HG03457 (cell line): ENCODE measurements around the gene LFNG.

ENCODE experiments used
- ATAC-seq: cut with Tn5 transposase; IDR thresholded peaks from one replicate; pipeline ENCODE4 v1.9.1; 2021; ENCODE audit warnings: moderate number of reproducible peaks; ENCODE audit not compliant: unreplicated experiment

Gene LFNG

DNA sequence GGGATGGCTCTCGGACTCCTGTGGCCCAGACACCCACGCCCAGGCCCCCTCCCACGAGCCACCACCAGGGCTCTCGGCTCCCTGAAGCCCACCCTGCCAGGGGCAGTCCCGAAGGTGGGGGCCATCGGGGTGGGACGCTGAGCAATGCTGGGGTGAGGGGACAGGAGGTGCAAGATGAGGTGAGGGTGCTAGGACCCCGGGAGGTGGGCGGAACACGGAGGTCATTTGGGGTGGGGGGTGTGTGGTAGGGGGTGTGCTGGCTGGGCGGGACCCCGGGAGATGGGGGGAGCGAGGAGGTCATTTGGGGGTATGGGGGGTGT, 17.0 kb upstream of the LFNG start:
- no peak for ATAC-seq

DNA sequence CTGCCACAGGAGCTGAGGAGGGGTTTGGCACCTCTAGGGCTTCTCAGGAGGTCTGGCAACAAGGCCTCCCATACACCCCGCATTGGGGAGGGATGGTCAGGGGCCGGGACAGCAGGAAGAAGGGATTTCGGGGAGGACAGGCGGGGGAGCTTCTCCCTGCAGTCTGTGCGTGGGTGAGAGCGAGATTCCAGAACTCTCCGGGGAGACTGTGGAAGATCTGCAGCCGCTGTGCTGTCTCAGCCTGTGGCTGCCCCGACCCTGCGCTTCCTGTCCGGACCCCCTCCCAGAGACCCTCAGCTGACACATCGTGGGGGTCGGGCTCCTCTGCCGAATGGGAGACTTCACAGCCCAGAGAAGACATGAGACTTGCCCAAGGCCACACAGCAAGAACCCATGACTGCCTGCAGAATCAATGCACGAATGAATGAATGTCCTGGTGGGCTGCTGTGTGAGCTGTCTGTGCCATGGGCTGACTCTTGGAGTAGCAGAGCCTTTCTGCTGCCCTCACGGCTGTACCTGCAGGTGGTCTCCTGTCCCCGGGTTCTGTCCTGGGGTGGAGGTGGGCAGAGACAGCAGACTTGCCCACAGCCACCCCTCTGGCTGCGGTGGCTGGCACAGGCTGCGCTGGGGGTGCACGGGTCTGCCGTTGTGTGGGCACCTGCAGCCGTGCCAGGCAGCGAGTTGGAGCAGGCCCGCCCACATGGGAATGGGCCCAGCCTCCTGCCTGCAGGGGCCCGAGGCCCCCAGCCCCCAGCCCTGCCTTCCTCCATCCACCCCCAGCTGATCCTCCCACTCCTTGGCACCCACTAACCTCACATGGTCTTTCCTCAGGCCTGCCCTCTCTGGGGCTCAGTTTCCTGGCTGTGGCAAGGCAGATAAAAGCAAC, 16.3 kb upstream of the LFNG start:
- ATAC-seq, result no peak

DNA sequence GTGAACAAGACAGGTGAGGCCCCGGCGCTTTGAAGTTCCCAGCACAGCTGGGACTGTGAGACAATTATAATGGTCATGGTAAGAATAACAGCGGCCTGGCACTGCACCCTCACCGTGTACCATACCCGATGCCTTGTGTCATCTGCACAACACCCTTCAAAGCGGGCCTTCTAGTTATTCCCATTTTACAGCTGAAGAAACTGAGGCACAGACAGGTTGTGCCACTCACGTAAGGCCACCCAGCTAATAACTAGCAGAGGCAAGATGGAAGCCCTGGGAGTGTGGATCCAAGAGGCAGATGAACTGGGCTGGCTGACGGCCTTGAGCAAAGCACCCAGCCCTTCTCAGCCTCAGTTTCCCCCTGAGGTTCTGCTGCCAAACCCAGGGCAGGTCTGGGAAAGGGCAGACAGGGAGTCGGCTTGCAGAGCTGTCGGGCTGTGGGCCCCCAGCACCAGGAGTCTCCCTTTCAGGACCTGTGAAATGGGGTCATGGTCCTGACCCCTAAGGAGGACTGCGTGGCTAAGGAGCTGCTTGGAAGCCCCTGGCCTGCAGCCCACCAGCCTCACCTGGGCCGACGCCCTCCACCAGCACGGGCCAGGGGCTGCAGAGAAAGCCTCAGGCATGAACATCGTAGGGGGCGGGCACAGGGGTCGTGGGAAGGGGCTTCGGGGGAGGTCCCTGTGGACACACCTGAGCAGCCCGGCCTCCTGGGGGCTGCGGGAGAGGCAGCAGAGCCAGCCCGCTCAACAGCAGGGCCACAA, 15.3 kb upstream of the LFNG start:
- no peak for ATAC-seq

DNA sequence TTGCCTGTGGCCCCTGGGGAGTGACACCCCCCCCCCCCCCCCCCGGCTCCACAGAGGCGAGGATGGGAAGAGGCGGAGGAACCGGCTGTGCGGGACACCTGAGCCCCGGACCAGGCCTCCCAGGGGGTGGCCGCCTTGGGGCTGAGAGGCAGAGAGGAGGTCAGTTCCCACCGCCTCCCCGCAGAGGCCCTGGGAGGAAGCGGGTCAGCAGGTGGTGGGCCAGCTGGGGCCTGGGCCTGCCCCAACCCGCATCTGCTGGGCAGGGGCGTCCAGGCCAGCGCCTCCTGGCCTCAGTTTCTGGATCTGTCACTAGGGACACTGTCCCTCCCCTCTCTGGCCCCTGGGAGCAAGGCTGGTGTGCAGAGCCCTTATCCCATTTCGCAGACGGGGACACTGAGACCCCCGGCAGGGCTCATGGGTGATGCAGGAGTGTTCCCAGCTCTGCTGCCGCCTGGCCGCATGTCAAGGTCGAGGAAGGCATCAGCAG, 14.6 kb upstream of the LFNG start:
- no peak for ATAC-seq

DNA sequence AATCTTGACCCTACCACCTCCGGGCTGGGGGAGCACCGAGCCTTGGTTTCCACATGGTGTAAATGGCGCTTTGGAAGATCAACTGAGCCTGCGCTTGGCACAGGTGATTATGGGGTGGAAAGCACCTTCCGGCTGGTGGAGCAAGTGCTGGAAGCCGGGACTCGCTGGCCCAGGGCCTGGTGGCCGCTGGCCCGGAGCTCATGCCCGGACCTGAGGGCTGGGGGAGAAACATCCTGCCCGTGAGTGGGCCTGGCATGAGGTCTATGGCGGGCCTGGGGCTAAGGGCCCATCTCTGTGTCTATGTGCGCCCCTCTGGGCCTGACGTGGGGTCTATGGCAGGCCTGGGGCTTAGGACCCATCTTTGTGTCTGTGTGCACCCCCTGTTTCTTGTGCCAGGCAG, 14.2 kb upstream of the LFNG start:
- no peak for ATAC-seq

DNA sequence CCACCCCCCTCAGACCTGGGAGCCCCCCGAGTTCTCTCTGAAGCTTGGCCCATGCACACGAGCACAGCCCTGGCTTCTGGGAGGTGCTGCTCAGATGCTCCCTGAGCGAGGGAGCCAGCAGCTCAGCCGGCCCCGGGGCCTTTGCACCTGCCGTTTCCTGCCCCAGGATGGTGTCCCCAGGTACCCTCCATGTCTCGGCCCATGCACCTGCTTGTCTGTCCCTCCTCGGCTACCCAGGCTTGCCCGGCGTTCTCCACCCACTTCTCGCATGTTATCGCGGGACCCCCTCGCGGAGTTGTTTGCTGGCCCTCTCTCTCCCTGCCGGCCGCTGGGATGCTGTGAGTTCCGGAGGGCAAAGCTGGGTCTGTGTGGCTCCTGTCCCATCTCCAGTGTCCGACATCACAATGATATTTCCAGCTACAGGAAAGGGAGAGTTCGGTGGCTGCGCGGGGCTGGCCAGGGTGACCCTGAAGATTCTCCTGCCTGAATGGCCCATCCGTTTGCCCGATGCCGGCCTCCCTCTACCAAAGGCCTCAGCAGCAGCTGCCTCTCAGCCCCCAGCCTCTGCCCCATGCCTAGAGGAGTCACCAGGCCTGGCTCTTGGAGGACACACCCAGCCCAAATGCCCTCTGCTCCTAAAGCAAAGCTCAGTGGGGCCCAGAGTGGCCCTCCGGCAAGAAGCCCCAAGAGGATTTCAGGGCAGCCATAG, 12.2 kb upstream of the LFNG start:
- ATAC-seq, result no peak

DNA sequence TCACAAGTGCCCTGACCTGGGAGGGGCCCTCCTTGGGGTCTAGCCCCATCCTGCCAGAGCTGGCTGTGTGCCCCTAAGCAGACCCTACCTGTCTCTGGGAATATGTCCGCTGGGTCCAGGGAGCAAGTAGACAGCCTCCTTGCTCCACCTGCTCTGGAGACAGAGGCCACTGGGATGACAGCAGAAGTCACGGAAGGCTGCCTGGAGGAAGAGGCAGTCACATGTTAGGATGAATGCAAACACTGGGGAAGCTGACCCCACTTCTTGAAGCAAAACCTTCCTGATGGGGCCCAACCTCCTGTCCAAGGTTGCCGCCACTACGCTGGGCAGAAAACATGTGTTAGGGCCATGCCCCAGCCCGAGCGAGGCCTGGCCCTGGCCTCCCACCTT, 11.7 kb upstream of the LFNG start:
- ATAC-seq, result no peak

DNA sequence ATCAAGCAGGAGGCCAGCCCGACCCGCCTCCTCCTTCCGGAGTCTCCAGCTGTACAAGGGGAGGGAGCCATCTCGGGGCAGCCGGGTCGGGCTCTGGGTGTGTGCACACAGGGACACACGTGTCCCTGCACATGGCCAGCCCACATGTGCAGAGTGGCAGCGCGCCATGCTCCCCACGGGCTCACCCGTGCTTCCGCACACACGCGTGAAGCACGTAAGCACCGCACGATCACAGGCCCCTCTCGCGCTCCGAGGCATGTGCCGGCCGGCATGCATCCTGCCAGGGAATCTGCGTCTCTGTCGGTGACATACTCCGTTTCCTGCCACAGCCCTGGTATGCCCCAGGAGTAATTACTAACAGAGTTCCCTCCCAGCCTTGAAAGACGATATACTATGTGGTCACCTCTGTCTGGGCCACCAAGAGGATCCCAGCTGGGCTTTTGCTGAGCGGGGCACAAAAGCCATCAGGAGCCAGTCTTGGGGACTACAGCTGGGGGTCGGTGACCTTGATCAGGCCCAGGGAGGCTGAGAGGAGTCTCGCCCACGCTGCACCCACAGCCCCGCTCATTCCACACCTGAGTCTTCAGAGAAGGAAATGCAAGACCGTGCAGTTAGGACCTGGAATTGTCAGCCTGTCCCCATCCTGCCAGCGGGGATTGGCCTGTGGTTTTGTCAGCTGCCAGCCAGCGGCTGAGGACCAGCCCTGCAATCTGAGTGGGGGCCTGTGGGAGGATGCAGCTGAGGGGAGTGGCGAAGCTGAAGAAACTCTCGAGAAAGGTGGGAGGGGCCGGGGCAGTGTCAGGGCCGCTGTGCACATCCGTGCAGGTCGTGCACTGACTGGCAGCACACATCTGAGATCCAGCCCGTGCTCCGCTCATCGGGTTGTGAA, 11.0 kb upstream of the LFNG start:
- ATAC-seq, result no peak

DNA sequence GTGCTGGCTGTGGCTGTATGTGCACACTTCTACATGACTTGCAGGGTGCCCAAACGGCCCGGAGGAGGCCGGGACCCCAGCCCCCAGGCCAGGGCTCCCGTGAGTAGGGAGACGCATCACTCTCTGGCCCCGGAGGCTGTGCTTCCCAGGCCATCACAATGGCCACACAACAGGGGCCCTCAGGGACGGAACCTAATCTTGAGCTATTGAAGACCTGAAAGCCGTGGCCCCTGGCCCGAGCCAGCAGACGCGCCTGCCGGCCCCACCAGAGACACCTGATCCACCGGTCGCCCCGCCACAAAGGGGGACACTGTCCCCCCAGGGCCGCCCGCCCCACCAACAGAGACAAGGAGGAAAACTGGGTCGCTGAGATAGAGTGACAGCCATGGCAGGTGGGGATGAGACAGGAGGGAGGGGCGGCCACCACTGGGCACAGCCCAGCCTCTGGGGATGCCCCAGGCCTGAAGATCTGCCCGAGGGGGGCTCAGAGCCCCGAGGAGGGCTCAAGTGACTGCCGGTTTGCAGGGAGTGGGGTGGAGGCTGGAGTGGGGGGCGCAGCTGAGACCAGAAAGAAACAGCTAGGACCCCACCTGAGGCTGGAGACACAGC, 10.2 kb upstream of the LFNG start:
- ATAC-seq, result no peak

DNA sequence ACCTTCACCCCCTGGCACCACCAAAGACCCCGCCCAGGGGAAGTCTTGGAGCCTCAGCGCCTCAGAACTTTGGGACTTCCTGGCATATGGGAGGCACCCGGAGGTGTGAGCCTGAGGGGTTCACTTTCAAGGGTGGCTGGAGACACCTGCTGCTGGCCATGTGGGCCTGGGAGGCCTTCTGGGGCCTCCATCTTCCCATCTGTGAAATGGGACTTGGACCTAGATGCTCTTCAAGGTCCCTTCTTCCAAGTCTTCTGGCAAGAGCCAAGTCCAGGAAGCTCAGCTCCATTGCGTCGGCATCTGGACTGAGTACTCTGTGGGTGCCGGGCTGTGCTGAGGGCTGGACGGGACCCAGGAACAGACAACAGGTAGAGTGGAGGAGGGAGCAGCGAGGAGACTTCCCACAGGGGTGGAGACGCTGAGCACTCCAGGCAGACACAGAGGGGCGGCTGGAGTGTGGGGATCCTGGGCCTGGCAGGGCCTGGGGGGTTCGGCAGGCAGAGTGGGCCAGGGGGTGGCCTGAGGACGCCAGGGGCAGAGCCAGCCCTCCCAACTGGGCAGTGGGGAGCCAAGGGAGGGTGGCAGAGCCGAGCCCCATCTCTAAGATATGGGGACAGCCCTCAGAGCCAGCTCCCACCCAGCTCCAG, 9.3 kb upstream of the LFNG start:
- no peak for ATAC-seq

DNA sequence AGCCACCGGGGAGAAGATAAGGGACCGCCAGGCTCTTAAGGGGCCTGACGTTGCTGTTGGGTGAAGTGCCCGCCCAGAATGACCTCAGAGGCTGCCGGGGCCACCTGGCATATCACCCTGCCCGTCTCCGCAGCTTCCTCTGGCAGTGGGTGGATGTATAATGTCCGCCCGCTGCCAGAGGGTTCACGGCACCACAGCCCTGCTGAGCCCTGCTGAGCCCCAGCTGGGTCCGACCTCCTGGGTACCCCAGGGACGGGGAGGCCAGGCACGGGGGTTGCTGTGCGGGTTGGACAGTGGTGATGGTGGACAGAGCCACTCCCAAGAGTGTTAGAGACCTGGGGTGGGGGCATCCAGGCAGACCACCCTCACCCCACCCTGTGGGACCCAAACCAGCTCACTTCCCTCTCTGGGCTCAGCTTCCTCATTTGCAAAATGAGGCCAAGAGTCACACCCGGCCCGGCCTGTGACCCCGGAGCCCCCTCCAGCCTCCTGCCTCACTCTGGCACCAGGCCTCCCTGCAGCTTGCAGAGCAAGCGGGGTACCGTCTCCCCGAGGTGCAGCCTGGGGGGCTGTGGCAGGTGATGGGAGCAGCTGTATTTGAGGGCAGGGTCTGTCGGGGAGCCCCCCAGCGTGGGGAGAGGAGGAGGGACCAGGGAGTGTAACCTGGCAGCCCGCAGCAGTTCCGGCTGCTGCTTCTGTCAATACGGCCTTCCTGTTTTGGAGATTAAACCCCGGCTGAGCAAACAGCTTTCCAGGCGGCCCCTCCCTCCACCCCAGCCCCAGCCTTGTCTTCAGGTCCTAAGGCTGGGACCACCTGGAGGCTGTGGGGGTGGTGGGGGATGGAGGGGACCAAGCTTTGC, 8.4 kb upstream of the LFNG start:
- no peak for ATAC-seq

DNA sequence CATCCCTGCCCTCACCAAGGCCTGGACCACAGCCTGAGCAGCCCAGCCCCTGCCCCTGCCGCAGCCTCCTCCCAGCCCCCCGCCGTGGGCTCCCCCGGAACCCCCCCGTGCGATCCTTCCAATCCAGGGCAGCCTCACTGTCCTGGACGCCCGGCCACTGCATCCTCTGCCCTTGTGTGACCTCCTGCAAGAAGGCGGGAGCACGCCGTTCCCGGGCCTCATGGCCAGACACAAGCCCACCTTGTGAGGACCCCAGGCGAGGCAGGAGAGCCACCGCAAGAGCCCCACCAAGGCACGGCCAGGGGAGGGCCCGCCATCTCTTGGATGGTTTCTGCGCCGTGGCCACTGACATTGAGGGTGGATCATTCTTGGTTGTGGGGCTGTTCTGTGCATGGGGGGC, 7.8 kb upstream of the LFNG start:
- ATAC-seq, result no peak

DNA sequence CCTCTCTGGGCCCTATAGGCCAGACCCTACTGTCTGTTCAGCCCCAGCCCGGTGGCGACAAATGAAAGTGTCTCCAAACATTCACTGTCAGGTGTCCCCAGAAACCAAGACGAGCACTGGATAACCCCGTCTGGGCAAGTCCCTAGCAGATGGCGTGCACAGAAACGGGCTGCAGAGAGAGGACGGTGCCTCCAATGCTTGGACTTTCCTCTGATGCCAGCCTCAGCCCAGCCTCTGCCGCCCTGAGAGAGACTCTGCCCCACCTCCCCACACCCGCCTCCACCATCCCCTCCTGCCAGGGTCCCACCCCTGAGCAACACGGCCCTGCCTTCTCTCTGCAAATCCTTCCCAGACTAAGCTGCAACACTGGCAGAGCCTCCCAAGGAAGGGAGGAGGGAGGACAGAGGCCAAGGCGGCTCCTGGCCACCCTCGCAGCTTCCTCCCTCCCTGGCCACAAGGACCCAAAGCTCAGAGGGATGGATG, 7.4 kb upstream of the LFNG start:
- ATAC-seq, result no peak

DNA sequence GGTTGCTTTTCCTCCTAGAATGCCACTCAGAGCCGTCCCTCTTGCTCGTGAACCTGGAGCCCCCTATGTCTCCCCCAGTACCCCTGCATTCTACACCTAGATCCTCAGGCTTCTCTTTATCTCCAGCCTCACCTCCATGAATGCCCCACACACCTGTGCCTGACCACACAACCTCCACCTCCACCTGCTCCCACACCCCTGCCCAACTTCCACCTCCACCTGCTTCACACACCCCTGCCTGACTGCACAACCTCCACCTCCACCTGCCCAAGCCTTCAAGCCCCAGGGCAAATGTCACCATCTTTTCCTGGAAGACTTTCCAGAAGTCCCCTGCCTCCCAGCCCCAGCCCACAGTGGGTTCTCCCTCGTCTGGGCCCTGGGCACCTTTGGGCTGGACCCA, 6.9 kb upstream of the LFNG start:
- no peak for ATAC-seq

DNA sequence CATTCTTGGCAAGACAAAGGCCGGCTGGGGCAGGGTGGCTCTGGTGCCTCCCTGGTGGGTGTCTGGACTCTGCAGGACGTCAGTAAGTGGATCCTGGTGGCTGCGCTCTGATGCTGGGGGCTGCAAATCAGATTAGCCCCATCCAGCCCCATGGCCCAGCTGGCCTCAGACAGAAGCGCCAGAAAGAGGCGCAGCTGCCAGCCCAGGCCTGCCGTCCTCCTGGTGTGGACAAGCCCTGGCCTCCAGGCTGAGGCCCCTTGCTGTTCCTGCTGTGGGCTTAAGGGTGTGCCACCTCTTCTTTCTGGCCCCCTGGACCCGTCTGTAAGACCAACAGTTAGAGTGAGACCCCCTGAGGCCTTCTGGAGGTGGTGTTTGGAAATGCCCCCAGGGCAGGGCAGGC, 5.9 kb upstream of the LFNG start:
- no peak for ATAC-seq

DNA sequence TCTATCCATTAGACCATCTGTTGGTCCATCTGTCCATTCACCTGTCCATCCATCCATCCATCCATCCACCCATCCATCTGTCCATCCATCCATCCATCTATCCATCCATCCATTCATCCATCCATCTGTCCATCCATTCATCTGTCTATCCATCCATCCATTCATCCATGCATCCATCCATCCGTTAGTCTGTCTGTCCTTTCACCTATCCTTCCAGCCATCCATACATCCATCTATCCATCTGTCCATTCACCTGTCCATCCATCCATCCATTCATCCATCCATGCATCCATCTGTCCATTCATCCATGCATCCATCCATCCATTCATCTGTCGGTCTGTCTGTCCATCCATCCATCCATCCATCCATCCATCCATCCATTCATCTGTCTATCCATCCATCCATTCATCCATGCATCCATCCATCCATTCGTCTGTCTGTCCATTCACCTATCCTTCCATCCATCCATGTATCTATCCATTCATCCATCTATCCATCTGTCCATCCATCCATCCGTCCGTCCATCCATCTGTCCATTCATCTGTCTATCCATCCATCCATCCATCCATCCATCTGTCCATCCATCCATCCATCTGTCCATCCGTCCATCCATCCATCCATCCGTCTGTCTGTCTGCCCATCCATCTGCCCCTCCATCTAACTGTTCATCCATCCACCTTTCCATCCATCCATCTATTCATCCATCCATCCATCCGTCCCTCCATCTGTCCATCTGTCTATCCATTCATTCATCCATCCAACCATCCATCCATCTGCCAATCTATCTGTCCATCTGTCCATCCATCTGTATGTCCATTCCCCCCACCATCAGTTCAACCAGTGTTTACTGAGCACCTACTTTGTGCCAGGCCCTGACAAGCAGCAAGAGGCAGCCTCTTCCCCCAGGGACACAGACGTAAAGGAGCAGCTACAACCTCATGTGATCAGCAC, 4.8 kb upstream of the LFNG start:
- ATAC-seq, result no peak

DNA sequence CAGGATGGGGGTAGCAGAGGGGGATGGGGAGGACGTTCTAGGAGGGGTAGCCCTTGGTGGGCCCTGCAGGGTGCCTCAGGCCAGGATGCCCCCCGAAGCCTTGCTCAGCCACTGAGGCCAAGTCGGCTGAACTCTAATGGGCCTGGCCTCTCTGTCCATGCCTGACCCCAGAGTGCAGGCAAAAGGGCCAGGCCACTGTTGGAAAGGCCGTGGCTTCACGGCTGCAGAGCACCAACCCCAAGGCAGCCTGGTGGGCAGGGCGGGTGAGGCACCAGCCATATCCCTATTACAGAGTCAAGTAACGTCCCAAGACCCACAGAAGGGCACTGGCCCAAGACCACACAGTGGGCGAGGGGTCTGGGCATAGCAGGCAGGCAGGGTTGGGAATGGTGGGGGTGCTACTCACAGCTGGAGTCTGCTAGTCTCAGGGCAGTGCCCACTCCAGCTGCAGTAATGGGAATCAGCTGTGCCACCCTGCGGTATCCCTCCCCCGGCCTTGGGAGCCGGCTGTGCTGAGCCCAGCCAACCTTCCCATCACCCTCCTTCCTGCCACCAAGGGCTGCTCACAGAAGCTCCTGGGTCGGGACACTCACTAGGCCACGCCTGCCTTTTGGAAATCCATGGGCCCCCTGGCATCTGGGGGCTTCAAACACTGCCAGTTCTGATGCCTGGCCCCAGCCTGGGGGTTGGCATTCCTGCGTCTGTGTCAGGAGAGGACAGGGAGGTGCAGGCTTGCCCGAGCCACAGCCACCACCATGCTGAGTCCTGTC, 4.0 kb upstream of the LFNG start:
- no peak for ATAC-seq
